ENCODE measurements around the gene C14orf180. TPM values are rescaled to one million over a fixed set of nuclear protein-coding genes. Genes with fewer than 3 reads are reported as not detected.

The C14orf180 gene
- total and polyA plus RNA-seq, 2 experiments from 2014 or later = not detected

DNA sequence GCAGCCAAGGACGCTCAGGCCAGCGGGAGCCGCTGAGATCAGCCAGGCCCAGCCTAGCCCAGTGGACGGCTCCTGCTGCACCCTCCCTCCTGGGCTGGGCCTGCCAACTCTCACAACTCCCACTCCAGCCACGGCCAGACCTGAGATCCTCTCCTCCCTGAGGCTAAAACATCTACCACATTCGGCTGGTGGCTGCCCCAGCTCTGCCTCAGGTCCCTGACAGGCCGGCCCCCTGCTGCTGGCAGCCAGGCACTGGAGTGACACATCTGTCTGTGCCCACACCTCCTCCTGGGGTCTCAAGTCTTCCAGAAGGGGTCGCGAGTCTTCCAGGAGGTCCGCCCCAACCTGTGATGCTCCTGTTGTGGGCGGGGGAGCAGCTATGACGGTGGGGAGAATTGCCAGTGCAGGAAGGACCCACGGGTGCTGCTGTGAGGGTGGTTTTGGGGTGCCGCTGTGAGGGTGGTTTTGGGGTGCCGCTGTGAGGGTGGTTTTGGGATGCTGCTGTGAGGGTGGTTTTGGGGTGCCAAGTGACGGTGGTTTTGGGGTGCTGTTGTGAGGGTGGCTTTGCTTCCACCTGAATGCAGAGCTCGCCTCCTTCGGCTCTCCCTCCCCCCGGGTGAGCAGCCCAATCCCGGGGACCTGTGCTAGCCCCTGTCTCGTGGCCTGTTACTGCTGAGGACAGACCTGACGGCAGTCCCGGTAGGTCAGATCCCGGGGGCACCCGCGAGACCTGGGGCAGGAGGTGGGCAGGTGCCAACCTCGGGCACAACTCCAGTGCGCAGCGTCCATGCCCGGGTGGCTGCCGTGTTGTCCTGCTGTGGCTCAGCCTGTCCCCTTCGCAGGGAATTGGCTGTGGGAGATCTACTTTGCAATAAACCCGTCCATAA lies 27.5 kb upstream of the C14orf180 start:
- H3K4me2 ChIP-seq (ENCODE audit: unreplicated experiment) = no peak overlapping the region
- TF ChIP-seq EZH2 (IDR thresholded peaks at IDR 0.05; ENCODE audit: insufficient read depth, poor library complexity, severe bottlenecking) = no peak
- TF ChIP-seq EZH2phosphoT487 (IDR thresholded peaks at IDR 0.05; ENCODE audit: insufficient read depth, low read depth) = no peak
- H3K4me1 ChIP-seq (ENCODE audit: insufficient read depth) = no peaks in the 10 kb centered on the region
- no peaks in the 10 kb centered on the region for H3K9me3 ChIP-seq (ENCODE audit: low read depth)
- H3F3A ChIP-seq (ENCODE audit: insufficient read depth) = no peaks in the 10 kb centered on the region
- no peak overlapping the region for H3K9ac ChIP-seq
- 39 to 46% methylated on average over 32 to 33 of the region's 33 CpGs for WGBS, 2 experiments (ENCODE audit: low coverage in 1 of 2, low lambda C conversion rate in 2 of 2, missing lambda C conversion rate in 2 of 2)
- peaks cover 5% of the 10 kb centered on the region for H3K27me3 ChIP-seq (replicated peaks; ENCODE audit: insufficient read depth)
- in situ Hi-C loops (cut with MboI) = no loop called here
- no peak overlapping the region for H3K4me3 ChIP-seq
- H3K36me3 ChIP-seq (ENCODE audit: low read depth) = no peaks in the 10 kb centered on the region
- no peak overlapping the region for H2AFZ ChIP-seq
- no peaks in the 10 kb centered on the region for H3K9me2 ChIP-seq (ENCODE audit: insufficient read depth)
- H3K27ac ChIP-seq = no peak overlapping the region
- no peak for DNase-seq
- no peaks in the 10 kb centered on the region for H4K20me1 ChIP-seq (ENCODE audit: insufficient read depth)
- no peaks in the 10 kb centered on the region for H3K79me2 ChIP-seq (ENCODE audit: insufficient read depth)

DNA sequence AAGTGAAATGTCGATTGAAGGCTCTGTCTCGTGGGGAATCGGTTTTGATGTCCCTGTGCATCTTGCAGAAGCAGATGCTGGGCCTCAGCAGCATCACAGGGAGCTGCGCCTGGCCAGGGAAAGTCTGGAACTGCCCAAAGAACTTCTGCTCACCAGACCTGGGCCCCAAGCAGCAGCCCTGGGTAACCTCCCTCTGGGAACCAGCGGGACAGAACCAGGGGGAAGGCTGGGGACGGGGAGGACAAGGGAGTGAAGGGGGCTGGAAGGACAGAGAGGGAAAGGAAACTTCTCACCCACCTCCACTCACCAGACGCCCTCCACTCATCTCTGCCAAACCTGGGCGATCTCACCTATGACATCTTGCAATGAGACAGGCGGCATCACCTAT lies 26.8 kb upstream of the C14orf180 start:
- H3K9ac ChIP-seq = no peak overlapping the region
- in situ Hi-C loops (cut with MboI) = no loop called here
- H3K79me2 ChIP-seq (ENCODE audit: insufficient read depth) = no peaks in the 10 kb centered on the region
- no peak overlapping the region for H2AFZ ChIP-seq
- H3K4me1 ChIP-seq (ENCODE audit: insufficient read depth) = no peaks in the 10 kb centered on the region
- H4K20me1 ChIP-seq (ENCODE audit: insufficient read depth) = no peaks in the 10 kb centered on the region
- no peak overlapping the region for H3K27ac ChIP-seq
- no peak for DNase-seq
- no peak overlapping the region for H3K4me3 ChIP-seq
- H3K9me2 ChIP-seq (ENCODE audit: insufficient read depth) = no peaks in the 10 kb centered on the region
- peaks cover 5% of the 10 kb centered on the region for H3K27me3 ChIP-seq (replicated peaks; ENCODE audit: insufficient read depth)
- no peaks in the 10 kb centered on the region for H3F3A ChIP-seq (ENCODE audit: insufficient read depth)
- TF ChIP-seq EZH2phosphoT487 (IDR thresholded peaks at IDR 0.05; ENCODE audit: insufficient read depth, low read depth) (no peak), EZH2 (IDR thresholded peaks at IDR 0.05; ENCODE audit: insufficient read depth, poor library complexity, severe bottlenecking) (no peak)
- no peak overlapping the region for H3K4me2 ChIP-seq (ENCODE audit: unreplicated experiment)
- WGBS, 2 experiments (ENCODE audit: low coverage in 1 of 2, low lambda C conversion rate in 2 of 2, missing lambda C conversion rate in 2 of 2) = 19 to 24% methylated on average over 9 of the region's 9 CpGs
- H3K36me3 ChIP-seq (ENCODE audit: low read depth) = no peaks in the 10 kb centered on the region
- H3K9me3 ChIP-seq (ENCODE audit: low read depth) = no peaks in the 10 kb centered on the region

DNA sequence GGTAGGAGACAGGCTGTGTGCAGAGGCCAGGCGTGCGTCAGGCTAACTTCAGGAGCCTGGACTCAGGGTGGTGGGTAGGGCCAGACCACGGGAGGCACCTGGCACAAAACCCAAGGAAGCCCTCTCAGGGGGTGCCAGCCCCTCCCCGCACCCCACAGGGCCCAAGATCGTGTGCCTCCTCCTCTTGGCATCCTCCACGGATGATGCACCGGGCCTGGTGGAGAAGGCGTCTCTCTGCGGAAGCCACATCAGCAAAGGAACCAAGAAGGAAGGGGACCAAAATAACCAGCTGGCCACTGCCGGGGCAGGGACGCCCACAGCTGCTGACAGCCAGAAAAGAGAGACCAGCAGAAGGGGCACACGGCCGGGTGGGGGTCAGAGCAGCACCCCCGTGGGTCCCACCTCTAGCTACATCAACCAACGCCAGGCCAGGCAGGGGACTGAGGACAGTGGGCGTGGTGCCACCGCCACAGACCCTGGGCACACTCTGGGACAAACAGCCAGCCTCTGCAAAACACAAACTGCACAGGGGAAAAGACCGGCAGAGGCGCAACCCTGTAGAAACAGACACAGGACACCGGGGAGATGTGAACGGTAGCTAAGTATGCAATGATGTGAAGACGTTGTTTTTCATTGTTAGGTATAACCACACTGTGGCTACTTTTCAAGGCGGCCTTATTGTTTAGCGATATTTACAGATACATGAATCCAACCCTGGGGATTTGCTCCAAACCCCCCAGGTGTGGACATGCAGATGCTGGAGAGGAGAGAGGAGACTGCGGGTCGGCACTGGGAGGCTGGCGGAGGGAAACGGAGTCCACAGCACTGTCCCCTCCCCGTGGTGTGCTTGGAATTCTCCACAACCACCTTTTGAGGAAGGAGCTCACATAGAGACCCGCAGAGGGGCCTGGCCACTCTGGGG lies 26.1 kb upstream of the C14orf180 start:
- Histone ChIP-seq H3K27ac (no peak overlapping the region), H4K20me1 (ENCODE audit: insufficient read depth) (no peaks in the 10 kb centered on the region), H3F3A (ENCODE audit: insufficient read depth) (no peaks in the 10 kb centered on the region), H3K79me2 (ENCODE audit: insufficient read depth) (no peaks in the 10 kb centered on the region), H3K36me3 (ENCODE audit: low read depth) (no peaks in the 10 kb centered on the region), H3K4me3 (no peak overlapping the region), H3K4me1 (ENCODE audit: insufficient read depth) (no peaks in the 10 kb centered on the region), H3K27me3 (replicated peaks; ENCODE audit: insufficient read depth) (peaks cover 5% of the 10 kb centered on the region), H2AFZ (no peak overlapping the region), H3K9me3 (ENCODE audit: low read depth) (no peaks in the 10 kb centered on the region), H3K9me2 (ENCODE audit: insufficient read depth) (no peaks in the 10 kb centered on the region), H3K9ac (no peak overlapping the region), H3K4me2 (ENCODE audit: unreplicated experiment) (no peak overlapping the region)
- in situ Hi-C loops (cut with MboI) = no loop called here
- 56 to 58% methylated on average over 28 to 30 of the region's 30 CpGs for WGBS, 2 experiments (ENCODE audit: low coverage in 1 of 2, low lambda C conversion rate in 2 of 2, missing lambda C conversion rate in 2 of 2)
- TF ChIP-seq EZH2 (IDR thresholded peaks at IDR 0.05; ENCODE audit: insufficient read depth, poor library complexity, severe bottlenecking) = no peak
- no peak for DNase-seq

DNA sequence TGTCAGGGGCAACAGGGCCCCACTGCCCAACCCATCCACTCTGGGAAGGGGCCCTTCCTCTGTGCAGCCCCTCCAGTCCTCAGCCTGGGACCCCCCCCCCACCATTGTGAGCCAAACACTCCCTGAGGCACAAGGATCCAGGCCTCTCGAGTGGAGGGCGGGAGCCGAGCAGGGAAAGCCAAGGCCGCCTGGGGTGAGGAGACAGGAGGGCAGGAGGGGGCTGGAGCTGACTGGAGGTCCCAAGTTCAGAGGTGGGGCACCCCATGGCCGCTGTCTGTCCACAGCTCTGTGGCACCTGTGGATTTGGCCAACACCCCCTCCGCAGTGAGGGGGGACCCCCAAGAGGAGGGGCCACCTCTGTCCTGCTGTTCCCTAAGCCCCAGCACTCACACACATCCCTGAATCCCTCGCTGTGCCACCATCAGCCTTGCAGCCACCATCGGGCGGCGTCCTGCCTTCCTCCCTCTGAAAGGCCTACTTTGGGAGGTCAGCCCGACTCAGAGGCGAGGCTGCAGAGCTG lies 25.4 kb upstream of the C14orf180 start:
- Histone ChIP-seq H3K36me3 (ENCODE audit: low read depth) (no peaks in the 10 kb centered on the region), H3K4me3 (no peak overlapping the region), H3K27ac (no peak overlapping the region), H3K4me2 (ENCODE audit: unreplicated experiment) (no peak overlapping the region), H3K9ac (no peak overlapping the region), H4K20me1 (ENCODE audit: insufficient read depth) (no peaks in the 10 kb centered on the region), H3K79me2 (ENCODE audit: insufficient read depth) (no peaks in the 10 kb centered on the region), H2AFZ (no peak overlapping the region), H3K9me3 (ENCODE audit: low read depth) (no peaks in the 10 kb centered on the region), H3K9me2 (ENCODE audit: insufficient read depth) (no peaks in the 10 kb centered on the region), H3K27me3 (replicated peaks; ENCODE audit: insufficient read depth) (peaks cover 5% of the 10 kb centered on the region), H3K4me1 (ENCODE audit: insufficient read depth) (no peaks in the 10 kb centered on the region), H3F3A (ENCODE audit: insufficient read depth) (no peaks in the 10 kb centered on the region)
- TF ChIP-seq EZH2 (IDR thresholded peaks at IDR 0.05; ENCODE audit: insufficient read depth, poor library complexity, severe bottlenecking) = no peak
- no peak for TF ChIP-seq EZH2phosphoT487 (IDR thresholded peaks at IDR 0.05; ENCODE audit: insufficient read depth, low read depth)
- in situ Hi-C loops (cut with MboI) = no loop called here
- WGBS, 2 experiments (ENCODE audit: low coverage in 1 of 2, low lambda C conversion rate in 2 of 2, missing lambda C conversion rate in 2 of 2) = 43 to 47% methylated on average over 11 of the region's 12 CpGs
- DNase-seq = no peak
